WERI-Rb-1 (cell line): ENCODE results near the gene NR1H4.
"Not testable (repeated sequence)": the region's sequence is repeated elsewhere in the genome, so short reads cannot be mapped to it uniquely, and the experiment has no call there.

Source experiments
- DNase-seq: peaks from one replicate; pipeline ENCODE4 v3.0.0-alpha.2; 2020
- H3K27ac ChIP-seq: fragments of 250-450 bp; sonication (Bioruptor Pico); 2 replicates; pipeline ENCODE4 v1.5.1; 2020; ENCODE audit warnings: mild to moderate bottlenecking, moderate library complexity
- H3K27me3 ChIP-seq: fragments of 250-450 bp; sonication (Bioruptor Pico); 2 replicates; pipeline ENCODE4 v1.5.1; 2021; ENCODE audit warnings: mild to moderate bottlenecking, low read depth, moderate library complexity; ENCODE audit not compliant: insufficient read depth, severe bottlenecking
- H3K36me3 ChIP-seq: fragments of 250-450 bp; sonication (Bioruptor Pico); 2 replicates; pipeline ENCODE4 v1.5.1; 2020; ENCODE audit warnings: mild to moderate bottlenecking, moderate library complexity
- H3K4me3 ChIP-seq: 2 replicates; pipeline ENCODE4 v1.5.1; 2011; ENCODE audit warnings: low read depth, mild to moderate bottlenecking, control low read depth, low read length
- H3K9me3 ChIP-seq: fragments of 250-450 bp; sonication (Bioruptor Pico); 2 replicates; pipeline ENCODE4 v1.5.1; 2021; ENCODE audit warnings: mild to moderate bottlenecking, moderate library complexity; ENCODE audit not compliant: severe bottlenecking
- CTCF ChIP-seq: IDR thresholded peaks from 2 replicates; pipeline ENCODE4 v1.5.1; 2011; ENCODE audit warnings: low read depth, mild to moderate bottlenecking, control low read depth, inconsistent platforms, low read length

Gene NR1H4

GRCh38 chr12:100473716-100474150 lies at the start of gene NR1H4:
NR1H4 (plus strand) TSS chr12:100473866; CDS start chr12:100493324, 19,458 bp downstream.
- H3K4me3 ChIP-seq, result no peak within 1 kb of the TSS
- TF ChIP-seq CTCF, result no peak
- no peaks in the 10 kb centered on the region for H3K27me3 ChIP-seq
- DNase-seq, result no peak
- no peak within 1 kb of the TSS for H3K27ac ChIP-seq
- no peaks in the 10 kb centered on the region for H3K9me3 ChIP-seq
- H3K36me3 ChIP-seq, result no peaks in the 10 kb centered on the region

- no peaks in the 10 kb centered on the region for H3K27me3 ChIP-seq
- no peaks in the 10 kb centered on the region for H3K36me3 ChIP-seq
- TF ChIP-seq CTCF, result no peak
- no peak overlapping the region for H3K4me3 ChIP-seq
- H3K27ac ChIP-seq, result no peak overlapping the region
- no peak for DNase-seq
- H3K9me3 ChIP-seq, result no peaks in the 10 kb centered on the region
Measured at GRCh38 chr12:100426145-100426544, 47.5 kb upstream of the NR1H4 start.

GRCh38 chr12:100427078-100427477 lies 46.6 kb upstream of the NR1H4 start:
- Histone ChIP-seq H3K27ac (no peak overlapping the region), H3K27me3 (no peaks in the 10 kb centered on the region), H3K36me3 (no peaks in the 10 kb centered on the region), H3K4me3 (no peak overlapping the region), H3K9me3 (no peaks in the 10 kb centered on the region)
- no peak for TF ChIP-seq CTCF
- no peak for DNase-seq

GRCh38 chr12:100430251-100430650 lies 43.4 kb upstream of the NR1H4 start:
- not testable (repeated sequence) for H3K9me3 ChIP-seq, H3K36me3 ChIP-seq, H3K27ac ChIP-seq, H3K27me3 ChIP-seq, H3K4me3 ChIP-seq, DNase-seq

GRCh38 chr12:100433701-100434100 lies 40.0 kb upstream of the NR1H4 start:
- Histone ChIP-seq H3K9me3 (no peaks in the 10 kb centered on the region), H3K27ac (no peak overlapping the region), H3K36me3 (no peaks in the 10 kb centered on the region), H3K4me3 (no peak overlapping the region), H3K27me3 (no peaks in the 10 kb centered on the region)
- no peak for DNase-seq
- TF ChIP-seq CTCF, result no peak

GRCh38 chr12:100434177-100434576 lies 39.5 kb upstream of the NR1H4 start:
- Histone ChIP-seq H3K4me3 (no peak overlapping the region), H3K27ac (no peak overlapping the region), H3K27me3 (no peaks in the 10 kb centered on the region), H3K9me3 (no peaks in the 10 kb centered on the region), H3K36me3 (no peaks in the 10 kb centered on the region)
- TF ChIP-seq CTCF, result no peak
- DNase-seq, result no peak
